LNCAP (cell line): ENCODE results near the gene DCDC2C.

Source experiments
- CTCF ChIP-seq: fragments of 450-650 bp; IDR thresholded peaks from 2 replicates; pipeline ENCODE4 v1.5.1; 2017; ENCODE audit warnings: mild to moderate bottlenecking

Gene DCDC2C

GRCh38 chr2:3677436-3677835 lies 25.9 kb upstream of the DCDC2C start:
- TF ChIP-seq CTCF = no peak

GRCh38 chr2:3678212-3678611 lies 25.2 kb upstream of the DCDC2C start:
- TF ChIP-seq CTCF = no peak

GRCh38 chr2:3679180-3679579 lies 24.2 kb upstream of the DCDC2C start:
- no peak for TF ChIP-seq CTCF

GRCh38 chr2:3679616-3680393 lies 23.6 kb upstream of the DCDC2C start:
- no peak for TF ChIP-seq CTCF

GRCh38 chr2:3680548-3681345 lies 22.6 kb upstream of the DCDC2C start:
- no peak for TF ChIP-seq CTCF

- TF ChIP-seq CTCF = no peak
These were observed 21.8 kb upstream of the DCDC2C start for GRCh38 chr2:3681625-3682024.

GRCh38 chr2:3682811-3683210 lies 20.6 kb upstream of the DCDC2C start:
- TF ChIP-seq CTCF = no peak
